H1 (cell line): ENCODE measurements around the gene SV2A. TPM values are rescaled to one million over a fixed set of nuclear protein-coding genes. Genes with fewer than 3 reads are reported as not detected.

Source experiments
- CTCF ChIA-PET: fragments of 300-600 bp; sonication (Branson Sonifier 250); formaldehyde crosslinking; loops from one replicate; lab custom pipeline; 2021; ENCODE audit not compliant: partially characterized antibody; lab: Charles Lee
- POLR2A ChIA-PET: fragments of 300-600 bp; sonication (Branson Sonifier 250); formaldehyde crosslinking; loops from one replicate; lab custom pipeline; 2021; ENCODE audit warnings: inconsistent platforms; ENCODE audit not compliant: partially characterized antibody; lab: Charles Lee
- DNase-seq, 2 experiments: peaks; one replicate each; pipeline versions ENCODE4 v3.0.0 to v3.0.0-alpha.2; 2010 to 2022; ENCODE audit warnings: low spot score in 2 of 2, low read depth in 1 of 2, mixed read lengths in 1 of 2
- FAIRE-seq: peaks from 2 replicates; lab custom pipeline; 2011; peaks lifted over from hg19 to GRCh38; lab: Jason Lieb, UNC
- H2AFZ ChIP-seq: 2 replicates; pipeline ENCODE4 v1.8.1; 2012; ENCODE audit warnings: low read length, inconsistent platforms
- H2AK5ac ChIP-seq: 2 replicates; pipeline ENCODE4 v1.6.1; 2013; ENCODE audit warnings: low read depth, low read length
- H2BK120ac ChIP-seq: replicated peaks from 2 replicates; pipeline ENCODE3; 2013; ENCODE audit warnings: low read depth, low read length, inconsistent platforms
- H2BK12ac ChIP-seq: 2 replicates; pipeline ENCODE4 v1.6.1; 2013; ENCODE audit warnings: low read depth, low read length
- H2BK15ac ChIP-seq: 2 replicates; pipeline ENCODE4 v1.6.1; 2013; ENCODE audit warnings: low read length
- H2BK20ac ChIP-seq: 2 replicates; pipeline ENCODE4 v1.6.1; 2013; ENCODE audit warnings: low read length
- H2BK5ac ChIP-seq: 2 replicates; pipeline ENCODE4 v1.6.1; 2013; ENCODE audit warnings: low read depth, low read length
- H3K14ac ChIP-seq: 2 replicates; pipeline ENCODE4 v1.6.1; 2013; ENCODE audit warnings: inconsistent platforms; ENCODE audit not compliant: insufficient read length
- H3K18ac ChIP-seq: 2 replicates; pipeline ENCODE4 v1.6.1; 2013; ENCODE audit warnings: low read length; ENCODE audit errors: extremely low read depth
- H3K23ac ChIP-seq: 2 replicates; pipeline ENCODE4 v1.6.1; 2013; ENCODE audit warnings: inconsistent platforms; ENCODE audit not compliant: insufficient read length
- H3K23me2 ChIP-seq: 2 replicates; pipeline ENCODE4 v1.6.1; 2013; ENCODE audit warnings: low read depth, low read length
- H3K27ac ChIP-seq: 2 replicates; pipeline ENCODE4 v1.6.1; 2011; ENCODE audit warnings: low read depth, low read length, inconsistent platforms
- H3K27me3 ChIP-seq, 4 experiments: replicated peaks in 1 of 4; 1 replicate in 1 of 4; 2 replicates in 3 of 4; pipeline versions ENCODE4 v1.6.1 to v1.8.1; 2011 to 2013; ENCODE audit warnings: low read length in 3 of 4, mild to moderate bottlenecking in 3 of 4, inconsistent platforms in 2 of 4, mixed read lengths in 2 of 4, moderate library complexity in 1 of 4; ENCODE audit not compliant: control insufficient read depth in 3 of 4, insufficient read depth in 3 of 4; ENCODE audit errors: extremely low read depth in 1 of 4
- H3K36me3 ChIP-seq, 4 experiments: 2 replicates each; pipeline versions ENCODE4 v1.6.1 to v1.8.1; 2011 to 2013; ENCODE audit warnings: mild to moderate bottlenecking in 4 of 4, low read length in 3 of 4, moderate library complexity in 2 of 4, control low read depth in 1 of 4, inconsistent platforms in 1 of 4; ENCODE audit not compliant: insufficient read depth in 4 of 4, control insufficient read depth in 2 of 4
- H3K4ac ChIP-seq: replicated peaks from 2 replicates; pipeline ENCODE3; 2013; ENCODE audit warnings: low read length, low read depth, mixed read lengths, inconsistent platforms; ENCODE audit not compliant: insufficient read length
- H3K4me1 ChIP-seq, 4 experiments: replicated peaks in 1 of 4; 1 replicate in 1 of 4; 2 replicates in 3 of 4; pipeline versions ENCODE4 v1.6.1 to v1.8.1; 2011 to 2013; ENCODE audit warnings: low read length in 3 of 4, inconsistent platforms in 2 of 4, mixed read lengths in 1 of 4; ENCODE audit not compliant: insufficient read depth in 4 of 4, control insufficient read depth in 3 of 4
- H3K4me2 ChIP-seq, 2 experiments: 2 replicates each; pipeline versions ENCODE4 v1.6.1 to v1.8.1; 2011 to 2013; ENCODE audit warnings: low read depth in 2 of 2, low read length in 2 of 2, control low read depth in 1 of 2, inconsistent platforms in 1 of 2, mild to moderate bottlenecking in 1 of 2; ENCODE audit not compliant: insufficient read depth in 1 of 2
- H3K4me3 ChIP-seq, 4 experiments: fragments of 200-600, 300-600 bp in 1 of 4; sonication (generic), shearing (Covaris generic), sonication (Bioruptor Twin) in 1 of 4; 2 replicates each; pipeline versions ENCODE4 v1.5.1 to v1.8.1; 2011 to 2016; ENCODE audit warnings: low read length in 4 of 4, low read depth in 3 of 4, control low read depth in 2 of 4, inconsistent platforms in 2 of 4, mild to moderate bottlenecking in 2 of 4, mixed read lengths in 1 of 4, moderate library complexity in 1 of 4; ENCODE audit not compliant: insufficient read depth in 2 of 4; ENCODE audit errors: extremely low read depth in 1 of 4
- H3K56ac ChIP-seq: replicated peaks from 2 replicates; pipeline ENCODE3; 2013; ENCODE audit warnings: low read depth, mild to moderate bottlenecking, mixed read lengths, low read length, inconsistent platforms; ENCODE audit not compliant: insufficient read length
- H3K79me1 ChIP-seq: 2 replicates; pipeline ENCODE4 v1.6.1; 2013; ENCODE audit warnings: low read depth, low read length, control low read depth
- H3K79me2 ChIP-seq, 2 experiments: 2 replicates each; pipeline versions ENCODE4 v1.6.1 to v1.8.1; 2012 to 2013; ENCODE audit warnings: low read length in 2 of 2, mild to moderate bottlenecking in 2 of 2, inconsistent platforms in 1 of 2; ENCODE audit not compliant: insufficient read depth in 2 of 2, control insufficient read depth in 1 of 2
- H3K9ac ChIP-seq, 4 experiments: replicated peaks in 1 of 4; 1 replicate in 1 of 4; 2 replicates in 3 of 4; pipeline versions ENCODE4 v1.6.1 to v1.8.1; 2011 to 2013; ENCODE audit warnings: low read depth in 3 of 4, low read length in 3 of 4, control low read depth in 2 of 4, mild to moderate bottlenecking in 2 of 4, moderate library complexity in 2 of 4, inconsistent platforms in 1 of 4; ENCODE audit errors: extremely low read depth in 1 of 4
- H3K9me3 ChIP-seq, 2 experiments: 2 replicates each; pipeline versions ENCODE4 v1.6.1 to v1.8.1; 2012 to 2013; ENCODE audit warnings: mild to moderate bottlenecking in 2 of 2, moderate library complexity in 2 of 2, control low read depth in 1 of 2, inconsistent platforms in 1 of 2, low read depth in 1 of 2, low read length in 1 of 2, mixed read lengths in 1 of 2; ENCODE audit not compliant: insufficient read depth in 2 of 2
- H4K20me1 ChIP-seq, 2 experiments: replicated peaks in 1 of 2; 2 replicates each; pipeline versions ENCODE3 to v1.8.1; 2011 to 2013; ENCODE audit warnings: inconsistent platforms in 2 of 2, low read length in 2 of 2, mild to moderate bottlenecking in 1 of 2; ENCODE audit not compliant: insufficient read depth in 2 of 2, control insufficient read depth in 1 of 2
- H4K5ac ChIP-seq: 2 replicates; pipeline ENCODE4 v1.6.1; 2013; ENCODE audit warnings: low read length, low read depth, mixed read lengths, inconsistent platforms; ENCODE audit not compliant: insufficient read length
- H4K8ac ChIP-seq: 2 replicates; pipeline ENCODE4 v1.8.0; 2013; ENCODE audit warnings: mild to moderate bottlenecking, moderate library complexity, low read length, inconsistent platforms; ENCODE audit not compliant: insufficient read depth; ENCODE audit errors: extremely low read depth
- H4K91ac ChIP-seq: replicated peaks from 2 replicates; pipeline ENCODE3; 2013; ENCODE audit warnings: low read length, mixed read lengths, inconsistent platforms; ENCODE audit not compliant: insufficient read length
- ASH2L ChIP-seq: fragments of 200-600, 300-600 bp; sonication (generic); IDR thresholded peaks from one replicate; pipeline ENCODE4 v1.7.1; 2017; ENCODE audit warnings: low read length
- EGR1 ChIP-seq: IDR thresholded peaks from 2 replicates; pipeline ENCODE4 v1.6.1; 2011; ENCODE audit warnings: low read depth, low read length, borderline replicate concordance
- HDAC6 ChIP-seq: IDR thresholded peaks from one replicate; pipeline ENCODE4 v1.7.1; 2012; ENCODE audit warnings: low read depth, mild to moderate bottlenecking, inconsistent platforms, low read length, moderate library complexity
- KDM1A ChIP-seq: fragments of 200-600, 300-600 bp; sonication (generic); IDR thresholded peaks from 2 replicates; pipeline ENCODE4 v1.7.1; 2016; ENCODE audit warnings: mild to moderate bottlenecking, low read length, borderline replicate concordance
- POLR2A ChIP-seq, 2 experiments: IDR thresholded peaks; 1 replicate in 1 of 2; 2 replicates in 1 of 2; pipeline ENCODE4 v1.6.1; 2011; ENCODE audit warnings: low read depth in 2 of 2, low read length in 2 of 2, mild to moderate bottlenecking in 2 of 2; ENCODE audit errors: control extremely low read depth in 1 of 2
- POLR2AphosphoS5 ChIP-seq: IDR thresholded peaks from 2 replicates; pipeline ENCODE4 v1.6.1; 2011; ENCODE audit warnings: low read depth, low read length
- POU5F1 ChIP-seq: IDR thresholded peaks from 2 replicates; pipeline ENCODE4 v1.6.1; 2011; ENCODE audit warnings: low read depth, mild to moderate bottlenecking, low read length, moderate library complexity
- WGBS, 2 experiments: shearing (Covaris generic) in 1 of 2; methylation state at CpG; one replicate each; pipeline versions ENCODE4 v1.1.6 to v1.1.7; 2013 to 2015; ENCODE audit warnings: low lambda C conversion rate in 2 of 2, mixed read lengths in 2 of 2, inconsistent platforms in 1 of 2, low coverage in 1 of 2, missing lambda C conversion rate in 1 of 2; ENCODE audit not compliant: insufficient replicate concordance in 2 of 2, insufficient coverage in 1 of 2, insufficient read length in 1 of 2; ENCODE audit errors: extremely low coverage in 1 of 2, missing lambda C conversion rate in 1 of 2; 5-methylcytosine and 5-hydroxymethylcytosine counted together
- polyA plus RNA-seq, 7 experiments: library from polyadenylated mRNA; depleted of rRNA in 3 of 7; stranded (reverse) in 5 of 7; unstranded in 2 of 7; fragments of >200 nt in 5 of 7; fragments of 200-250 nt in 2 of 7; gene quantifications; 1 replicate in 5 of 7; 2 replicates in 1 of 7; 4 replicates in 1 of 7; pipeline versions ENCODE4 v1.2.1 to v1.2.3, GENCODE V29; 2011 to 2013; ENCODE audit warnings: missing spikeins in 2 of 7, mixed read lengths in 2 of 7
- total RNA-seq: library from RNA; stranded (reverse); fragmentation: NEBNext Ultra II Directional; extraction: Animal tissue kit (Norgen Biotek cat#: 25700); gene quantifications from 2 replicates; pipeline ENCODE4 v1.2.1, GENCODE V29; 2021

Gene SV2A
- total and polyA plus RNA-seq, 2 of the 8 experiments (the other 6 are each of a cell fraction or from before 2014, with no cell fraction given), result 41.8 to 51.8 TPM

DNA sequence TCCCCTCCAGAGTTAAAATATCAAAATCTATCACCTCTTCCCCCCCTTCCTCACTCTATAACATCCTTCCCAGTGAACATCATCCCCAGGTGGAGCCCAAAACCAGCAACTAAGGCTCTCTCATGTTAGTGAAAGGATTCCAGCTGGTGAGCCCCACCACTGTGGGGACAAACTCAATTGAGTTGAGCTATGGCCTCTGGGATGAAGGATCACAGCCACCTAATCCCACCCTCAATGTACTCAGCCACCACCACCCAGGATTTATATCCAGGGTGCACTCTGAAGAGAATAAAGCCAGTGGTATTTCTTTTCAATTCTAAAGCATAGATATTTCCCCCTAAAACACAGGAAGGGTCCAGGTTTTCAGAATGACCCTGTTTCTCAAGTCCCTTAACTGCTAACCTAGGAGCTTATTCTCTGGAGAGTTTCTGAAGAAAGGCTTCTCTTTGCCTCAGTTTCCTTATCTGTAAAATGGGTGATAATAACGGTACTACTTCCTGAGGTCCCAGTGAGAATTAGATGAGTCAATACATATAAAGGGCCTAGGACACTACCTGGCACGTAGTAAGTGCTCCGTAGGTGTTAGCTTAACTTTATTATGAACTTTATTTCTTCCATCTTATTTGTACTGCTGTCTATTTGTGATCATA is 33.9 kb downstream of the SV2A start:
- CTCF ChIA-PET, result no interaction called here
- Histone ChIP-seq H2AFZ (no peak overlapping the region), H4K5ac (no peak overlapping the region), H2BK5ac (no peak overlapping the region), H3K23ac (no peak overlapping the region), H3K79me1 (peaks cover 3% of the 10 kb centered on the region; the same call in 1 of the 2 replicates), H2BK15ac (no peak overlapping the region), H3K18ac (no peak overlapping the region), H4K8ac (no peak overlapping the region), H2BK120ac (no peak overlapping the region), H4K91ac (no peak overlapping the region), H3K9me3 (no peaks in the 10 kb centered on the region), H3K14ac (no peak overlapping the region), H2BK12ac (no peak overlapping the region), H3K4me3 (peak overlapping the region in 1 of 4 experiments; percentile 86; a peak in 1 of 8 replicates), H3K27ac (no peak overlapping the region), H2BK20ac (no peak overlapping the region), H3K27me3 (no peaks in the 10 kb centered on the region), H3K4me1 (peaks cover 0 to 5% (median 0%) of the 10 kb centered on the region in 4 experiments; a peak in 4 of 7 replicates), H3K79me2 (0 out of 4 replicates have a peak, but pooled peaks cover 0 to 4% of the 10 kb centered on the region in 2 experiments), H2AK5ac (no peak overlapping the region), H3K36me3 (no peaks in the 10 kb centered on the region), H4K20me1 (no peaks in the 10 kb centered on the region), H3K9ac (no peak overlapping the region), H3K4ac (no peak overlapping the region), H3K23me2 (peaks cover 17% of the 10 kb centered on the region), H3K4me2 (no peak overlapping the region; a peak in 1 of 4 replicates), H3K56ac (no peak overlapping the region)
- 0 out of 2 replicates have a peak, but pooled peaks have one; percentile 54 for TF ChIP-seq KDM1A
- no peak for TF ChIP-seq POU5F1
- no peak for TF ChIP-seq ASH2L
- no peak for TF ChIP-seq HDAC6
- peak in 1 of 2 experiments; percentile 50; a peak in 2 of 3 replicates for TF ChIP-seq POLR2A (IDR thresholded peaks at IDR 0.05; ENCODE audit: control extremely low read depth in 1 of 2, low read depth in 2 of 2, low read length in 2 of 2)
- TF ChIP-seq EGR1, result no peak
- peak; percentile 37 for TF ChIP-seq POLR2AphosphoS5
- 94% methylated on average over 3 of the region's 3 CpGs; no CpG with 5 or more reads in 1 of the 2 experiments for WGBS, 2 experiments
- FAIRE-seq (no peak), DNase-seq (no peak)
- POLR2A ChIA-PET, result interaction anchor here (1.3 to 8.5 kb wide), 6 partner anchors 11 to 168 kb away, joined by 3 to 278 read pairs (median 14); partner anchors contain the start of gene MTMR11
